CD4-positive, alpha-beta T cell treated with Interleukin-12 subunit alpha and Interleukin-12 subunit beta, for 1 hour (primary cell): ENCODE results near the gene RASGRP2.

ENCODE experiments used
- DNase-seq: peaks from one replicate; pipeline ENCODE4 v3.0.0-alpha.2; 2020

RASGRP2 gene

GRCh38 chr11:64694026-64694755 lies 49.8 kb downstream of the RASGRP2 start:
- DNase-seq: no peak

DNA sequence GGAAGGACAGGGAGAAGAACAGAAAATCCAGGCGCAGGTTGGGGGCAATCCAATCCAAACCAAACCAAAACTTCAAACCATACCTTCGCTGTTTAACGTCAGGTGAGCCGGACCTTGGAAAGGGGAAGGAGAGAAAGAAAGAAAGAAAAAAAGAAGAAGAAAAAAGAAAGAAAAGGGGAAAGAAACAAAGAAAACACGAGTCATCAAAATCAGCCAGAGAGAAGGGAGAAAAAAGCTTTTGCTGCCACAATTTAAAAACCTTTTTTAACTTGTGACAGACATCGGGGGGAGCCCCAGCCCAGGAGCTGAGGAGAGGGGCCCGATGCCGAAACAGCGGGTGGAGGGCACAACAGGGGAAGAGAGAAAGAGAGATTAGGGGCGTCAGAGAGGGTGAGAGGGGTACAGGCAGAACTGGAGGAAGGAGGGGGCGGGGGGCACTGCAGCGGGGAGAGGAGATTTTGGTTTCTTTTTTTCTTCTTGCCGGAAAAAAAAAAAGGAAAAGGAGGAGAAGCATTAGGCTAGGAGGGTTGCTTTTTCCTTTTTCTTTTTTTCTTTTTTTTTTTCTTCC lies 51.1 kb downstream of the RASGRP2 start:
- DNase-seq: no peak

- no peak for DNase-seq
Observed at GRCh38 chr11:64691543-64691942, 52.4 kb downstream of the RASGRP2 start.

- no peak for DNase-seq
Observed at GRCh38 chr11:64690235-64690634, 53.7 kb downstream of the RASGRP2 start.

DNA sequence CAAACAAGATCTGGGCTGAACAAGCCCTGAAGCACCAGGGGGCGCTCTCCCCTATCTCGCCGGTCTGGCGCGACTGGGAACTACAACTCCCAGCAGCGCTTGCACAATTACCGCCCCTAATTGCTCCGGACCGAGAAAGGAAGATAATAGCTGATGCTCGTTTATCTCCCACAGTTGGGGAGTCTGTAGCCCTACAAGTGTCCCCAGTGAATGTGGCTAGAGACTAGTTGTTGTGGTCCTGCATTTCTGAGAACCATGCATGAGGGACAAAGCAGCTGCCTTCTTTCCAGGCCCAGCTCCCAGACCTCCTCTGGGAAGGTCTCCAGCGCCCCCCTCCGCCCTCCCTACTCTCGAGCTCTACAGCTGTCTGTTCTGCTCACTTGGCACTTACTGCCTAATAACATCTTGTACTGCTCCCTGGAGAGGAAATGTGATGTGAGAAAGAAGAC lies 55.4 kb downstream of the RASGRP2 start:
- DNase-seq: peak; percentile 92

- DNase-seq: no peak
Observed at GRCh38 chr11:64687643-64688533, 56.1 kb downstream of the RASGRP2 start.

DNA sequence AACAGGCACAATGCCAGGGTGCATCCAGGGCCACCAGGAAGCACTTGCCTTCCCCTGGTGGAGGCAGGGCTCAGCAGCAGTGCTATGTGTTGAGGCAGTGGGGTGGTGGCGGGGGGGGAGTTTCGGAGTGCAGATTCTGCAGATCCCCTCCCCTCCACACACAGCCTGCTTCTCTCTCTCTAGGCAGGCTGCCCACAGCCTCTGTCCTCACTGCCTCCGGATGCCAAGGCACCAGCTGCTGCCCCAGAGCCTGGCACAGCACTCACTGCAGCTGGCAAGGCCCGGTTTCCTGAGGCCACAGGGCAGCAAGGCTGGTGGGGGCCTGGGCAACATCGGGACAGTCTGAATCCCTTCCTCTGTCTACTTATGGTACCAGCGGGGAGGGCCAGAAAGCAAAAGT lies 56.7 kb downstream of the RASGRP2 start:
- no peak for DNase-seq

DNA sequence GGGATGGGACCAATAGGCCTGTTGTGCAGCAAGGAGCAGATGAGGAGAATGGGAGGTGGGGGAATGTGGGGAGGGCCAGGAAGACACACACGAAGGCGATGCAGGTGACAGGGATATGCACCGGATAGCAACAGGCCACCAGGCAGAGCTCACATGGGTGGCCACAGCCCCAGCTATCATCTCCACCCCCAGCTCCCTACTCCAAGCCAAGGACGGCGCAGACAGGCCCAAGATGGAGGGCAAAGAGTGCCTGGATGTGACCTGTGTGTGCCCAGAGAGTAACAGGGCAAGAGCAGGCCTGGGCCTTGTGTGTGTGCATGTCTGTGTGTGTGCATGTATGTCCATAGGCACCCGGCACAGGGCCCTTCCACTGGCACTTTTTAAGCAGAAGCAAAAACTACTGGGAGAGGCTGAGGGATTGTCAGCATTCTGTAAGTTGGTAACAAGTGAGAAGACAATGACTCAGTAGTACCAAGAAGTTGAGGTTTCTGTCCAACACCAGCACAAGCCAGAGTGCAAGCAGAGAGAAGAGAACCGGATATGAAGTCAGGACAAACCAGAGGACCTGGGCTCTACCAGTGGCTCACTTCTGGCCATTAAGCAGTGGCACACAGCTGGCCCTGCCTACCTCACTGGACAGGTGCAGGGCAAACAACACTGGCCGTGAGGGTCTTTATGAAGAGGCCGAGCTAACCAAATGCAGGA lies 57.3 kb downstream of the RASGRP2 start:
- no peak for DNase-seq

DNA sequence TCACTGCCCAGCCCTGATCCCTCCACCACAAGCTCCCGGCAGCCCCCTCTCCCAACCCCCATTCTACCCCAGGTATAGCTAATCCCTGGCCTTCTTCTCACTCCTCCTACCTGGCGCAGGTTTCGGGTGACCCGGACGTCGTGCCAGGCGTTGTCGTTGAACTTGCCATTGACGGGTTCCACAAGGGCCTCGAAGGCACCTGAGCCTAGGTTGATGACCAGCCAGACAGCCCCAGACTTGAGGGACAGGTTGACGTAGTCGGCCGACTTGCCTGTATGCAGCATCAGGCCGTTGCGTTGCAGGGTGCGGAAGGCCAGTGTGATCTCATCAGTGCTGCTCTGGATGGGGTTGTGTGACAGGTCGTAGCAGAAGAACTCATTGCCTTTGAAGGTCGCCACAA lies 58.4 kb downstream of the RASGRP2 start:
- no peak for DNase-seq

DNA sequence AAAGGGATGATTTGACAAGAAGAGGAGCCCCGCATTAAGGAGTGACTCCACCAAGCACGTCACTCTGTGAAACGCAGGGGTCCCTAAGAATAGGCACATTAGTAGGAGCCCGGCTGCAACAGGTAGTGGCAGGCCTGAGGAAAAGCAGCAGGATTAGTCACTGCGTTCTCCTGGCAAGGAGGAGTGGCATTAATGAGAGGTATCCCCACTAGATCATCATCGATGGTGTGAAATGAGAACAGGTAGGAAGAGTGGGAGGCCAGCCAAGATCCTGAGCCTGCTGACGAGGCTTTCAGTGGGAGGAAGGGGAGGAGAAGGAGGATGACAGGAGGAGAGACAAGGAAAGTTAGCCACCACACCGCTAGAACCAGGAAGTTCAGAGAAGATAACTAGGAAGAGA lies 59.6 kb downstream of the RASGRP2 start:
- DNase-seq: no peak

DNA sequence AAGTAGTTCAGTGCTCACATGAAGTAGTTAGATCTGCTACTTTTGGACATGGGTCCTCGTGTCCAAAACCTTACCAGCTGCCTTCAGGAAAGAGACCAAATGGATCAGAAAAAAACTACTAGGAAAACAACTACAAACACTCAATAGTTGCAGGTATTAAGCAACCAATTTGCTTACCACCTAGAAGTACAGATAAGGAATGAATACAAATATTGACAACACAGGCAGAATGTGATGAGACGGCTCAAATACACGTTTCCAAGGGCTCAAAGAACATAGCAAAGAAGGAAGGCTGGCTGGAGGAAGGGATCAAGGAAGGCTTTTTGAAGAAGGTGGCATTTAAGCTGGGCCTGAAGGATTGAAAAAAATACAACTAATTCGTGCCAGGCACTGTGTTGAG lies 62.8 kb downstream of the RASGRP2 start:
- no peak for DNase-seq

DNA sequence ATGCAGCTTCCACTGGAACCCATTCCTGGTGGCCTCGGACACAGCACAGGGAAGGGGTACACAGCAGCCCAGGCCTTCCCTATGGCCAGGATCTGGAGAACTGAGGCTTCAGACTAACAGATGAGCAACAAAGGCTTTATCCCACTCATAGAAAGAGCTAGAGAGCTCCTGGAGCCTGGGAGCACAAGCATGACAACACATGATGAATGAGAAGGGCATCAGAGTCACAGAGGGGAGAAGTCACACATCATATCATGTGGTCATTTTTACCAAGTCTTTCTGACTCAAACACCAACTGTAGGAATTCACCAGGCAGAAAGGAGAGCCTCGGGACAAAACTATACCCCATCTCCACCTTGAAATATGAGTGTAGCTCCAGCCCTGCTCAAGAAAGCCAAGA lies 64.1 kb downstream of the RASGRP2 start:
- DNase-seq: no peak

DNA sequence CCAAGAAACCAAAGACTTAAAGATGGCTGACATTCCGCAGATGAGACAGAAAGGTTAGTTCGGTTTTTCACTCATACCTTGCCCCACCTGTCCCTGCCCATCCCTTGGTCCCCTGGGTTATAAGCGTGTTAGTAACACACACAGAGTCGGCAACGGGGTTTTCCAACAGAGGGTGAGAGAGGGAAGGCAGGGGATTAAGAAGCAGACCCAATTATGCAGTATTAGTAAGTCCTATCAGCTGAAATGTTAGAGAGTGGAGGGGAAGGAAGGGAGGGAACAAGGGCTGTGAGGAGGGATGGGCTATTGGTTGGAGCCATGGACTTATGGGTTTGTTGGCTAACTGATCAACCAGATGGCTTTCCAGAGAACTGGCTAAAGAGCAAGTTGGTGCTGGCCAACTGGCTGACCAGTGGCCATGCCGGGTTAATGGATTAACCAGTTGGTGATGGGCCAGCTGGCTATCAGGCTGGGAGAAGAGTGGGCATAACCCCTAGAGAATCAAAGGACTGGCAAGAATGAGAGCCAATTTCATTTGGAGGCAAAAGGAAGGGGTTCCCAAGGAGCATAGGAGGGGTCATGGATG lies 66.4 kb downstream of the RASGRP2 start:
- no peak for DNase-seq
